ENCODE data around the gene MAP3K1.

The MAP3K1 gene

DNA sequence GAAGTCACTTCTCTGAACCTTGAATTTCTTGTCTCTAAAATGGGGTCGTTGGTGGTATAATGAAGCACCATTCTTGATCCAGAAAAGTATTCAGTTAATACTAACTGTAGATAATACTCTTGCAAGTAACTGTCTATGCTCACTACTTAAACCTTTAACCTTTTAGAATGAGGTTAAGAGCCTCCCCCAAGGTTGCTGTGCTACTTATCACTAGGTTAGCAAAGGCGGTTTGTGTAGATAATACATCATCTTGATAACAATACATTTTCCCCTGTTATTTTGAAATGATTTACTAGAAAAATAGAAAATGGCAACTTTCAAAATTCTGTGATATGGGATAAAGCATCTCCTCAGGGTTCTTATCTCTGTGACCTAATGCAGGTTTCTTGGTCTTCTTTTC, 12.6 kb downstream of the MAP3K1 start:
- Histone ChIP-seq H3K27ac (ENCODE audit: low read length, poor library complexity, severe bottlenecking) (no peak overlapping the region), H2BK15ac (ENCODE audit: low read depth, poor library complexity, severe bottlenecking) (no peak overlapping the region), H3K4me3 (ENCODE audit: insufficient read depth in 1 of 2, low read depth in 1 of 2, low read length in 2 of 2) (no peak overlapping the region), H3K4ac (ENCODE audit: low read depth in 1 of 2, low read length in 2 of 2) (no peak overlapping the region), H3K36me3 (ENCODE audit: control insufficient read depth in 1 of 2, insufficient read depth in 2 of 2, low read depth in 1 of 2, low read length in 2 of 2) (peaks cover 0 to 3% of the 10 kb centered on the region in 2 experiments), H2BK12ac (ENCODE audit: low read length in 2 of 2) (no peak overlapping the region), H2BK120ac (ENCODE audit: low read depth, low read length) (no peak overlapping the region), H2AK5ac (ENCODE audit: low read length, severe bottlenecking) (no peak overlapping the region), H3K27me3 (ENCODE audit: control insufficient read depth in 1 of 2, insufficient read depth in 1 of 2, low read length in 2 of 2) (no peaks in the 10 kb centered on the region), H2BK5ac (ENCODE audit: low read depth, low read length, poor library complexity, severe bottlenecking) (no peak overlapping the region), H3K4me1 (ENCODE audit: control insufficient read depth, insufficient read depth, low read depth, low read length) (peaks cover 18% of the 10 kb centered on the region), H2AFZ (ENCODE audit: low read depth, low read length) (no peak overlapping the region), H3K9me3 (ENCODE audit: control insufficient read depth, low read length) (no peaks in the 10 kb centered on the region), H3K79me1 (replicated peaks; ENCODE audit: low read length, poor library complexity, severe bottlenecking) (peaks cover 3% of the 10 kb centered on the region), H3K18ac (ENCODE audit: low read depth in 1 of 2, low read length in 2 of 2) (no peak overlapping the region), H4K8ac (ENCODE audit: low read length) (no peak overlapping the region), H3K4me2 (ENCODE audit: low read length, poor library complexity, severe bottlenecking) (no peak overlapping the region), H3K14ac (ENCODE audit: low read length in 2 of 2) (no peak overlapping the region), H3K23ac (ENCODE audit: low read length in 2 of 2) (no peak overlapping the region), H3K9ac (ENCODE audit: low read length) (no peak overlapping the region), H4K91ac (ENCODE audit: low read length) (no peak overlapping the region)
- no CpG with 5 or more reads among the region's 2 CpGs for WGBS
- no peak for DNase-seq

DNA sequence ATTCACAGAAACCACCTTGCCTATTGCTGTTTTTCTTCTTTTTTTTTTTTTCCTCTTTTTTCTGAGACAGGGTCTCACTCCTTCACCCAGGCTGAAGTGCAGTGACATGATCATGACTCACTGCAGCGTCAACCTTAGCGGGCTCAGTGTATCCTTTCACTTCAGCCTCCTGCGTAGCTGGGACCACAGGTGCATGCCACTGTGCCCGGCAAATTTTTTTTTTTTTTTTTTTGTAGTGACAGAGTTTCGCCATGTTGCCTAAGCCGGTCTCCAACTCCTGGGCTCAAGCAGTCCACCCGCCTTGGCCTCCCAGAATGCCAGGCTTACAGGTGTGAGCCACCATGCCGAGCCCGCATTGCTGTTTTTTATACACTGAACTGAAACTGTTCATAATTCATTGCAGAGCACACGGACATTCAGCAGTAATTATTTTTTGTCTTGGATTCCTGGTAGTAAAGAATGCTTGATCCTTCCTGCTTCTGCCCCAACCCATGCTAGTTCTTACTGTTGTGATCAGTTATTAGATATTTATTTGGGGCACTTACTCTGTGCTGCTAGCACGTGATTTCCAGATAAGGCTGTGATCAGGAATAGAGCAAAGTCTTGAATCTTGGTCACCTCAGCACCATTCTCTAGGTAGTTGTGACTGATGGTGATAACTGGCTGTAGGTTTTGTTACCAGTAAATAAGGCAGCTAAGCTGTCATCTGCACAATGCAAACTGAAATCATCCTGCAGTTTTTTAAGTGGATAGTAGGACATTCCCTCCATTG, 14.0 kb downstream of the MAP3K1 start:
- Histone ChIP-seq H3K23ac (ENCODE audit: low read length in 2 of 2) (no peak overlapping the region), H2BK15ac (ENCODE audit: low read depth, poor library complexity, severe bottlenecking) (no peak overlapping the region), H4K8ac (ENCODE audit: low read length) (no peak overlapping the region), H2AK5ac (ENCODE audit: low read length, severe bottlenecking) (no peak overlapping the region), H3K4me2 (ENCODE audit: low read length, poor library complexity, severe bottlenecking) (no peak overlapping the region), H3K14ac (ENCODE audit: low read length in 2 of 2) (no peak overlapping the region), H3K27ac (ENCODE audit: low read length, poor library complexity, severe bottlenecking) (no peak overlapping the region), H3K79me1 (replicated peaks; ENCODE audit: low read length, poor library complexity, severe bottlenecking) (peaks cover 3% of the 10 kb centered on the region), H3K4me3 (ENCODE audit: insufficient read depth in 1 of 2, low read depth in 1 of 2, low read length in 2 of 2) (no peak overlapping the region), H2AFZ (ENCODE audit: low read depth, low read length) (no peak overlapping the region), H3K18ac (ENCODE audit: low read depth in 1 of 2, low read length in 2 of 2) (no peak overlapping the region), H2BK120ac (ENCODE audit: low read depth, low read length) (no peak overlapping the region), H3K9me3 (ENCODE audit: control insufficient read depth, low read length) (no peaks in the 10 kb centered on the region), H3K27me3 (ENCODE audit: control insufficient read depth in 1 of 2, insufficient read depth in 1 of 2, low read length in 2 of 2) (no peaks in the 10 kb centered on the region), H4K91ac (ENCODE audit: low read length) (no peak overlapping the region), H3K4ac (ENCODE audit: low read depth in 1 of 2, low read length in 2 of 2) (no peak overlapping the region), H2BK5ac (ENCODE audit: low read depth, low read length, poor library complexity, severe bottlenecking) (no peak overlapping the region), H3K36me3 (ENCODE audit: control insufficient read depth in 1 of 2, insufficient read depth in 2 of 2, low read depth in 1 of 2, low read length in 2 of 2) (peaks cover 0 to 3% of the 10 kb centered on the region in 2 experiments), H3K4me1 (ENCODE audit: control insufficient read depth, insufficient read depth, low read depth, low read length) (peaks cover 18% of the 10 kb centered on the region), H3K9ac (ENCODE audit: low read length) (no peak overlapping the region), H2BK12ac (ENCODE audit: low read length in 2 of 2) (no peak overlapping the region)
- peak; percentile 64 for DNase-seq
- WGBS, result 68% methylated on average over 10 of the region's 11 CpGs

DNA sequence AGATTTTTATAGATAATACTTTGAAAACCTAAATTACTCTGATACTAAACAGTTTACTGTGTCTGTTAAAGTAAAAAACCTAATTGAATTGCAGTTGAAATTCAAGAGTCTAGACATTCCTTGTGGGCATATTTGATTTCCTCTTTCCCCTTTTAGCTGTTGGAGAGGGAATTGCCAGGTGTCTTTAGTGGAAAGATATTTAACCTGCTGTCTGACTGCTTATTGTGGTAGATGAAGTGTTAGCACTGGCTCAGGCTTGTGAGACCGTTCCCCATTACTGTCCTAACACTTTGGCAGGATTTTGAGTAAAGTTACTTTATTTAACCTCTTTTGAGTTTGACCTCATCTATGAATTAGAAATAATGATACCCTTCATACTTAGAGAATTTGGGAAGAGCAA, 16.4 kb downstream of the MAP3K1 start:
- no peaks in the 10 kb centered on the region for H3K9me3 ChIP-seq (ENCODE audit: control insufficient read depth, low read length)
- H3K4ac ChIP-seq (ENCODE audit: low read depth in 1 of 2, low read length in 2 of 2), result no peak overlapping the region
- peaks cover 14% of the 10 kb centered on the region for H3K4me1 ChIP-seq (ENCODE audit: control insufficient read depth, insufficient read depth, low read depth, low read length)
- no peaks in the 10 kb centered on the region for H3K27me3 ChIP-seq (ENCODE audit: control insufficient read depth in 1 of 2, insufficient read depth in 1 of 2, low read length in 2 of 2)
- H3K27ac ChIP-seq (ENCODE audit: low read length, poor library complexity, severe bottlenecking), result no peak overlapping the region
- WGBS, result no CpG with 5 or more reads among the region's 1 CpG
- H2AK5ac ChIP-seq (ENCODE audit: low read length, severe bottlenecking), result no peak overlapping the region
- no peak overlapping the region for H2BK5ac ChIP-seq (ENCODE audit: low read depth, low read length, poor library complexity, severe bottlenecking)
- no peak overlapping the region for H3K23ac ChIP-seq (ENCODE audit: low read length in 2 of 2)
- no peak overlapping the region for H2BK15ac ChIP-seq (ENCODE audit: low read depth, poor library complexity, severe bottlenecking)
- peaks cover 0 to 1% of the 10 kb centered on the region in 2 experiments for H3K36me3 ChIP-seq (ENCODE audit: control insufficient read depth in 1 of 2, insufficient read depth in 2 of 2, low read depth in 1 of 2, low read length in 2 of 2)
- no peak overlapping the region for H2BK120ac ChIP-seq (ENCODE audit: low read depth, low read length)
- no peak overlapping the region for H4K91ac ChIP-seq (ENCODE audit: low read length)
- no peak overlapping the region for H4K8ac ChIP-seq (ENCODE audit: low read length)
- no peak overlapping the region for H2BK12ac ChIP-seq (ENCODE audit: low read length in 2 of 2)
- H2AFZ ChIP-seq (ENCODE audit: low read depth, low read length), result no peak overlapping the region
- no peak overlapping the region for H3K9ac ChIP-seq (ENCODE audit: low read length)
- no peak for DNase-seq
- no peak overlapping the region for H3K4me3 ChIP-seq (ENCODE audit: insufficient read depth in 1 of 2, low read depth in 1 of 2, low read length in 2 of 2)
- no peak overlapping the region for H3K14ac ChIP-seq (ENCODE audit: low read length in 2 of 2)
- peak overlapping the region in 1 of 2 experiments; percentile 33 for H3K18ac ChIP-seq (ENCODE audit: low read depth in 1 of 2, low read length in 2 of 2)
- no peak overlapping the region for H3K4me2 ChIP-seq (ENCODE audit: low read length, poor library complexity, severe bottlenecking)
- peaks cover 4% of the 10 kb centered on the region for H3K79me1 ChIP-seq (replicated peaks; ENCODE audit: low read length, poor library complexity, severe bottlenecking)

- Histone ChIP-seq H2BK5ac (ENCODE audit: low read depth, low read length, poor library complexity, severe bottlenecking) (no peak overlapping the region), H4K8ac (ENCODE audit: low read length) (no peak overlapping the region), H3K9ac (ENCODE audit: low read length) (no peak overlapping the region), H2BK12ac (ENCODE audit: low read length in 2 of 2) (no peak overlapping the region), H3K27me3 (ENCODE audit: control insufficient read depth in 1 of 2, insufficient read depth in 1 of 2, low read length in 2 of 2) (no peaks in the 10 kb centered on the region), H2AK5ac (ENCODE audit: low read length, severe bottlenecking) (no peak overlapping the region), H3K4me3 (ENCODE audit: insufficient read depth in 1 of 2, low read depth in 1 of 2, low read length in 2 of 2) (no peak overlapping the region), H3K27ac (ENCODE audit: low read length, poor library complexity, severe bottlenecking) (no peak overlapping the region), H3K9me3 (ENCODE audit: control insufficient read depth, low read length) (no peaks in the 10 kb centered on the region), H3K14ac (ENCODE audit: low read length in 2 of 2) (no peak overlapping the region), H3K4ac (ENCODE audit: low read depth in 1 of 2, low read length in 2 of 2) (no peak overlapping the region), H3K4me2 (ENCODE audit: low read length, poor library complexity, severe bottlenecking) (no peak overlapping the region), H3K23ac (ENCODE audit: low read length in 2 of 2) (no peak overlapping the region), H3K79me1 (replicated peaks; ENCODE audit: low read length, poor library complexity, severe bottlenecking) (peaks cover 2% of the 10 kb centered on the region), H3K18ac (ENCODE audit: low read depth in 1 of 2, low read length in 2 of 2) (no peak overlapping the region), H4K91ac (ENCODE audit: low read length) (no peak overlapping the region), H3K4me1 (ENCODE audit: control insufficient read depth, insufficient read depth, low read depth, low read length) (peaks cover 17% of the 10 kb centered on the region), H2BK15ac (ENCODE audit: low read depth, poor library complexity, severe bottlenecking) (no peak overlapping the region), H3K36me3 (ENCODE audit: control insufficient read depth in 1 of 2, insufficient read depth in 2 of 2, low read depth in 1 of 2, low read length in 2 of 2) (no peaks in the 10 kb centered on the region), H2BK120ac (ENCODE audit: low read depth, low read length) (no peak overlapping the region), H2AFZ (ENCODE audit: low read depth, low read length) (no peak overlapping the region)
- no peak for DNase-seq
- WGBS, result 68% methylated on average over 4 of the region's 4 CpGs
Observed at GRCh38 chr5:56833325-56833724, 18.0 kb downstream of the MAP3K1 start.
